OCI-LY1 (cell line): ENCODE measurements around the gene RAPGEF3.

Source experiments
- CTCF ChIP-seq: fragments of 200-600 bp; sonication (generic), shearing (Covaris generic); IDR thresholded peaks from 2 replicates; pipeline ENCODE4 v1.5.1; 2017; ENCODE audit warnings: mild to moderate bottlenecking, antibody characterized with exemption, low read length, moderate library complexity, mixed read lengths
- EZH2 ChIP-seq: fragments of 200-600 bp; sonication (generic), shearing (Covaris generic); IDR thresholded peaks from 2 replicates; pipeline ENCODE4 v1.8.0; 2017; ENCODE audit warnings: borderline replicate concordance, mixed run types, mild to moderate bottlenecking, antibody characterized with exemption, low read length, moderate library complexity, mixed read lengths

DNA sequence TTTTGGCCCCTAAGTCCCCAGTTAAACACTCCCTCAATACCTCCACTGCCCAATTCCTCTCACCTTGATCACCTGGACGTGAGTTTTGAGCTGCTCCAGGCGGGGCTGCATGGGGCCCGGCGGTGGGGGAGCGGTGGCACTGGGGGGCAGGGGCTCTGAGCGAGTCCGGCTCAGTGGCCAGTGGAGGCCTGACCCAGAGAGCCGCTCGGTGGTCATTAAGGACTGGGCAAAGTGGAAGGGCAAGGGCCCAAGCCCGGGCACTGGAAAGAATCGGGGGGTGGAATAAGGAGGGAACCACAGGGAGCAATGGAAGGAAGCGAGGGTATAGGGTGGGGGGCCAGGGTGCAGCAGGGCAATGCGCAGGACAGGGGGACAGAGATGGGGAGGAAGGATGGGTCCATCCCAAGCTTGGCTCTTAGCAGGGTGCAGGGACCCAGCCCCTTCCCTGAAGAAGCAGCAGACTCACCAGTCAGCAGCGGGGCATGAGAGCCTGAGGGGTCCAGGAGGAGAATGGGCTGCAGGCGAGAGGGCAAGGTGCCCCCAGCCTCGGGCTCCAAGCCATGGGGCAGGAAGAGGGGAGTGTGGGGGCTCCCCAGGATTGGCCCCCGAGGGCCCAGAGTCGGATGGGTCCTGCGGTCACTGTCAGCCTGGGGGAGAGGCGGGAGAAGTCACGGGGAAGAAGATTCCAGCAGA is 36.6 kb upstream of the RAPGEF3 start:
- TF ChIP-seq EZH2 (no peak), CTCF (no peak)
